PC-3 (cell line): ENCODE results near the gene SPEF1. TPM values are rescaled to one million over a fixed set of nuclear protein-coding genes. Genes with fewer than 3 reads are reported as not detected.

ENCODE experiments used
- ATAC-seq: fragments of 200-7000 bp; cut with Tn5 transposase; 2 replicates; pipeline ENCODE4 v1.9.1; 2020; ENCODE audit warnings: mild to moderate bottlenecking, moderate library complexity
- BruUV-seq: library from RNA; stranded (reverse); fragments of 400-500 nt; replicated peaks from 2 replicates; lab custom pipeline; 2021; lab: Mats Ljungman, UMichigan
- CTCF ChIA-PET: fragments of 300-600 bp; sonication (Branson Sonifier 250); formaldehyde crosslinking; loops from one replicate; lab custom pipeline; 2022; ENCODE audit warnings: antibody characterized with exemption; lab: Charles Lee
- POLR2A ChIA-PET: fragments of 300-600 bp; sonication (Branson Sonifier 250); formaldehyde crosslinking; loops from one replicate; lab custom pipeline; 2022; ENCODE audit warnings: antibody characterized with exemption; ENCODE audit not compliant: unreplicated experiment; lab: Charles Lee
- DNase-seq: peaks from one replicate; pipeline ENCODE4 v3.0.0-alpha.2; 2015
- H2AFZ ChIP-seq: fragments of 300-600 bp; sonication (generic); 2 replicates; pipeline ENCODE4 v1.6.0; 2016; ENCODE audit warnings: antibody characterized with exemption, low read length
- H3F3A ChIP-seq: fragments of 300-600 bp; sonication (generic); one replicate; pipeline ENCODE4 v1.6.0; 2017; ENCODE audit warnings: antibody characterized with exemption, low read length, control low read depth, mild to moderate bottlenecking; ENCODE audit not compliant: unreplicated experiment
- H3K27ac ChIP-seq: fragments of 300-600 bp; sonication (generic); 2 replicates; pipeline ENCODE4 v1.5.1; 2016; ENCODE audit warnings: mild to moderate bottlenecking, low read length
- H3K27me3 ChIP-seq: fragments of 300-600 bp; sonication (generic); 2 replicates; pipeline ENCODE4 v1.6.1; 2016; ENCODE audit warnings: low read length, mixed read lengths
- H3K36me3 ChIP-seq: fragments of 300-600 bp; sonication (generic); 2 replicates; pipeline ENCODE4 v1.6.1; 2016; ENCODE audit warnings: low read depth, mixed run types, low read length, mixed read lengths
- H3K4me1 ChIP-seq: fragments of 300-600 bp; sonication (generic); 2 replicates; pipeline ENCODE4 v1.5.1; 2016; ENCODE audit warnings: low read length; ENCODE audit not compliant: insufficient read depth
- H3K4me2 ChIP-seq: fragments of 300-600 bp; sonication (generic); 2 replicates; pipeline ENCODE4 v1.6.0; 2016; ENCODE audit warnings: low read length
- H3K4me3 ChIP-seq: fragments of 300-600 bp; sonication (generic); 2 replicates; pipeline ENCODE4 v1.5.1; 2016; ENCODE audit warnings: mild to moderate bottlenecking, low read length, mixed read lengths
- H3K79me2 ChIP-seq: fragments of 300-600 bp; sonication (generic); 2 replicates; pipeline ENCODE4 v1.6.1; 2017; ENCODE audit warnings: low read length, mixed read lengths
- H3K9ac ChIP-seq: fragments of 300-600 bp; sonication (generic); 2 replicates; pipeline ENCODE4 v1.6.0; 2016; ENCODE audit warnings: mild to moderate bottlenecking, low read length
- H3K9me2 ChIP-seq: fragments of 300-600 bp; sonication (generic); replicated peaks from 2 replicates; pipeline ENCODE4 v1.6.1; 2016; ENCODE audit warnings: mixed run types, low read length, mixed read lengths
- H3K9me3 ChIP-seq: fragments of 300-600 bp; sonication (generic); 2 replicates; pipeline ENCODE4 v1.6.1; 2016; ENCODE audit warnings: low read length, mixed read lengths
- H4K20me1 ChIP-seq: fragments of 300-600 bp; sonication (generic); 2 replicates; pipeline ENCODE4 v1.6.1; 2016; ENCODE audit warnings: low read length, mixed read lengths
- CTCF ChIP-seq: fragments of 300-600 bp; sonication (generic); conservative IDR thresholded peaks from 2 replicates; pipeline ENCODE4 v1.5.1; 2017; ENCODE audit warnings: antibody characterized with exemption, low read depth, mild to moderate bottlenecking, low read length
- EZH2 ChIP-seq: fragments of 300-600 bp; sonication (generic); IDR thresholded peaks from one replicate; pipeline ENCODE4 v1.6.1; 2017; ENCODE audit warnings: antibody characterized with exemption, mild to moderate bottlenecking, low read length; ENCODE audit not compliant: unreplicated experiment
- EZH2phosphoT487 ChIP-seq: fragments of 300-600 bp; sonication (generic); IDR thresholded peaks from 2 replicates; pipeline ENCODE4 v1.6.1; 2018; ENCODE audit warnings: mild to moderate bottlenecking, antibody characterized with exemption, low read length, borderline replicate concordance
- intact Hi-C: fragments of 100-400 bp; cut with micrococcal nuclease; formaldehyde crosslinking; loops from 2 replicates; pipeline ENCODE4 v1.9.0; 2023
- total RNA-seq: library from RNA; depleted of rRNA; stranded (reverse); fragments of >200 nt; gene quantifications from 2 replicates; pipeline ENCODE4 v1.2.3, GENCODE V29; 2014

The SPEF1 gene
- total RNA-seq, 1 experiment from 2014 or later: 2.0 TPM

GRCh38 chr20:3767110-3767426 is 14.2 kb downstream of the SPEF1 start:
- peaks cover 4% of the 10 kb centered on the region; the same call in 1 of the 2 replicates for H3K36me3 ChIP-seq
- intact Hi-C loops: loop anchor here (5.0 kb wide), 2 partner anchors 45 to 90 kb away; no protein-coding TSS in a partner anchor
- peaks cover 42% of the 10 kb centered on the region for H3K79me2 ChIP-seq
- no peak for TF ChIP-seq EZH2phosphoT487
- TF ChIP-seq EZH2: no peak
- TF ChIP-seq CTCF: no peak
- H3K27me3 ChIP-seq: no peaks in the 10 kb centered on the region
- H3K9ac ChIP-seq: peak overlapping the region; percentile 93
- peaks cover 38% of the 10 kb centered on the region for H3K4me1 ChIP-seq
- H3K9me3 ChIP-seq: no peaks in the 10 kb centered on the region
- no peaks in the 10 kb centered on the region for H3K9me2 ChIP-seq
- H3K27ac ChIP-seq: peak overlapping the region; percentile 17; the same call in 1 of the 2 replicates
- BruUV-seq: no TSS peak
- H3K4me2 ChIP-seq: peak overlapping the region; percentile 100
- ATAC-seq (peak; percentile 4; the same call in 1 of the 2 replicates), DNase-seq (peak; percentile 36)
- POLR2A ChIA-PET: interaction anchor here (0.5 to 0.6 kb wide), 2 partner anchors 20 to 62 kb away, joined by 3 to 10 read pairs; partner anchors contain the start of gene CENPB
- H4K20me1 ChIP-seq: peaks cover 15% of the 10 kb centered on the region
- H3F3A ChIP-seq: no peaks in the 10 kb centered on the region
- H3K4me3 ChIP-seq: peak overlapping the region; percentile 98
- CTCF ChIA-PET: interaction anchor here (0.6 to 2.1 kb wide), 4 partner anchors 14 to 90 kb away, joined by 3 to 18 read pairs (median 4); partner anchors contain the start of genes CENPB and SPEF1
- peak overlapping the region; percentile 80 for H2AFZ ChIP-seq

GRCh38 chr20:3766422-3767109 is 14.7 kb downstream of the SPEF1 start:
- Histone ChIP-seq H3K4me3 (peak overlapping the region; percentile 98), H3K36me3 (peaks cover 7% of the 10 kb centered on the region; the same call in 1 of the 2 replicates), H3K27me3 (no peaks in the 10 kb centered on the region), H3K4me2 (peak overlapping the region; percentile 100), H4K20me1 (peaks cover 15% of the 10 kb centered on the region), H2AFZ (peak overlapping the region; percentile 80), H3K4me1 (peaks cover 38% of the 10 kb centered on the region), H3K9me3 (no peaks in the 10 kb centered on the region), H3K9ac (peak overlapping the region; percentile 93), H3K9me2 (no peaks in the 10 kb centered on the region), H3F3A (no peaks in the 10 kb centered on the region), H3K79me2 (peaks cover 47% of the 10 kb centered on the region), H3K27ac (no peak overlapping the region)
- ChIA-PET POLR2A (interaction anchor here (0.6 kb wide), 1 partner anchor 12 kb away, joined by 4 read pairs; no protein-coding TSS in a partner anchor), CTCF (interaction anchor here (0.8 kb wide), 1 partner anchor 20 kb away, joined by 3 read pairs; the partner anchor contains the start of gene CENPB)
- DNase-seq (no peak), ATAC-seq (no peak)
- no peak for TF ChIP-seq EZH2
- no peak for TF ChIP-seq CTCF
- TF ChIP-seq EZH2phosphoT487: no peak
- TSS peak; percentile 48 for BruUV-seq
- intact Hi-C loops: loop anchor here (5.0 kb wide), 2 partner anchors 44 to 89 kb away; no protein-coding TSS in a partner anchor
